Endothelial cell of umbilical vein (primary cell): Measurements from ENCODE around the gene CDC45. TPM values are rescaled to one million over a fixed set of nuclear protein-coding genes. Genes with fewer than 3 reads are reported as not detected.

Experiments
- BruUV-seq: library from RNA; stranded (reverse); fragments of 400-500 nt; replicated peaks from 2 replicates; lab custom pipeline; 2021; lab: Mats Ljungman, UMichigan
- CTCF ChIA-PET: fragments of 300-600, 350-600 bp; sonication (Branson Sonifier 250); formaldehyde crosslinking; loops from one replicate; lab custom pipeline; 2021; ENCODE audit warnings: antibody characterized with exemption, inconsistent platforms; lab: Charles Lee
- POLR2A ChIA-PET: fragments of 300-600, 350-600 bp; sonication (Branson Sonifier 250); formaldehyde crosslinking; loops from one replicate; lab custom pipeline; 2021; ENCODE audit warnings: antibody characterized with exemption, inconsistent platforms; lab: Charles Lee
- DNase-seq: peaks from one replicate; pipeline ENCODE4 v3.0.0-alpha.2; 2011; ENCODE audit warnings: low read depth, low spot score
- FAIRE-seq: peaks from 2 replicates; lab custom pipeline; 2011; peaks lifted over from hg19 to GRCh38; lab: Jason Lieb, UNC
- H2AFZ ChIP-seq: 2 replicates; pipeline ENCODE4 v1.6.0; 2012; ENCODE audit warnings: low read depth, low read length, control low read depth, inconsistent platforms
- H3K27ac ChIP-seq: 2 replicates; pipeline ENCODE4 v1.5.1; 2011; ENCODE audit warnings: low read depth, mild to moderate bottlenecking, control low read depth, low read length, moderate library complexity; ENCODE audit not compliant: insufficient read depth
- H3K27me3 ChIP-seq, 2 experiments: 2 replicates each; pipeline versions ENCODE4 v1.6.0 to v1.6.1; 2011; ENCODE audit warnings: low read length in 2 of 2, mixed read lengths in 1 of 2; ENCODE audit not compliant: control insufficient read depth in 2 of 2, insufficient read depth in 2 of 2
- H3K36me3 ChIP-seq, 2 experiments: 2 replicates in 1 of 2; 3 replicates in 1 of 2; pipeline ENCODE4 v1.5.1; 2011; ENCODE audit warnings: low read length in 2 of 2, mild to moderate bottlenecking in 1 of 2, moderate library complexity in 1 of 2; ENCODE audit not compliant: control insufficient read depth in 2 of 2, insufficient read depth in 2 of 2; ENCODE audit errors: extremely low read depth in 1 of 2
- H3K4me1 ChIP-seq: 3 replicates; pipeline ENCODE4 v1.5.1; 2011; ENCODE audit warnings: mild to moderate bottlenecking, low read length; ENCODE audit not compliant: control insufficient read depth, insufficient read depth; ENCODE audit errors: extremely low read depth
- H3K4me2 ChIP-seq: 2 replicates; pipeline ENCODE4 v1.6.1; 2011; ENCODE audit warnings: low read length, control low read depth, mixed read lengths; ENCODE audit not compliant: insufficient read depth
- H3K4me3 ChIP-seq, 3 experiments: fragments of 200-600 bp in 1 of 3; sonication (generic), shearing (Covaris generic) in 1 of 3; replicated peaks in 1 of 3; 2 replicates each; pipeline ENCODE4 v1.5.1; 2011 to 2016; ENCODE audit warnings: control low read depth in 3 of 3, low read length in 3 of 3, mild to moderate bottlenecking in 2 of 3, inconsistent platforms in 1 of 3, low read depth in 1 of 3, moderate library complexity in 1 of 3; ENCODE audit not compliant: insufficient read depth in 1 of 3
- H3K79me2 ChIP-seq: 2 replicates; pipeline ENCODE4 v1.6.0; 2012; ENCODE audit warnings: low read length, inconsistent platforms; ENCODE audit not compliant: control insufficient read depth, insufficient read depth
- H3K9ac ChIP-seq: replicated peaks from 2 replicates; pipeline ENCODE3; 2011; ENCODE audit warnings: low read length, control low read depth; ENCODE audit not compliant: insufficient read depth; ENCODE audit errors: extremely low read depth
- H3K9me1 ChIP-seq: replicated peaks from 3 replicates; pipeline ENCODE4 v1.6.0; 2011; ENCODE audit warnings: mild to moderate bottlenecking, low read length; ENCODE audit not compliant: control insufficient read depth, insufficient read depth; ENCODE audit errors: extremely low read depth
- H3K9me3 ChIP-seq: replicated peaks from 2 replicates; pipeline ENCODE4 v1.5.1; 2012; ENCODE audit warnings: low read length, inconsistent platforms; ENCODE audit not compliant: control insufficient read depth, insufficient read depth
- H4K20me1 ChIP-seq: replicated peaks from 2 replicates; pipeline ENCODE3; 2011; ENCODE audit warnings: mild to moderate bottlenecking, low read length; ENCODE audit not compliant: control insufficient read depth, insufficient read depth; ENCODE audit errors: extremely low read depth
- EZH2 ChIP-seq: IDR thresholded peaks from 2 replicates; pipeline ENCODE4 v1.6.1; 2012; ENCODE audit warnings: borderline replicate concordance, low read depth, mild to moderate bottlenecking, moderate library complexity, low read length, inconsistent platforms; ENCODE audit not compliant: severe bottlenecking
- FOS ChIP-seq: IDR thresholded peaks from 2 replicates; pipeline ENCODE4 v1.6.1; 2011; ENCODE audit warnings: mild to moderate bottlenecking, low read length, moderate library complexity, borderline replicate concordance; ENCODE audit not compliant: insufficient read depth
- GATA2 ChIP-seq: IDR thresholded peaks from 2 replicates; pipeline ENCODE4 v1.7.0; 2011; ENCODE audit warnings: low read depth, mild to moderate bottlenecking, moderate library complexity, mixed read lengths, low read length; ENCODE audit not compliant: insufficient read length, insufficient read depth
- JUN ChIP-seq: IDR thresholded peaks from 2 replicates; pipeline ENCODE4 v1.6.1; 2011; ENCODE audit warnings: borderline replicate concordance, low read depth; ENCODE audit not compliant: insufficient read length, insufficient read depth
- MYC ChIP-seq: IDR thresholded peaks from one replicate; pipeline ENCODE4 v1.6.1; 2011; ENCODE audit warnings: mild to moderate bottlenecking, low read depth, low read length
- POLR2A ChIP-seq: IDR thresholded peaks from 2 replicates; pipeline ENCODE4 v1.6.1; 2012; ENCODE audit warnings: low read depth, mild to moderate bottlenecking, control low read depth, low read length
- POLR2AphosphoS5 ChIP-seq: IDR thresholded peaks from 2 replicates; pipeline ENCODE4 v1.6.1; 2012; ENCODE audit warnings: low read depth, mild to moderate bottlenecking, control low read depth, low read length, moderate library complexity; ENCODE audit not compliant: insufficient read depth
- dilution Hi-C: fragments of 300-500 bp; cut with MboI; formaldehyde crosslinking; loops from one replicate; pipeline ENCODE4 v1.15.0; 2019; ENCODE audit warnings: low sequenced_read_pairs; ENCODE audit not compliant: extremely low pct_ligation_motif_present
- intact Hi-C: fragments of 100-400 bp; cut with micrococcal nuclease; formaldehyde crosslinking; loops from one replicate; pipeline ENCODE4 v1.10.0; 2022
- polyA plus RNA-seq, 4 experiments: library from polyadenylated mRNA; depleted of rRNA in 3 of 4; stranded (reverse) in 3 of 4; unstranded in 1 of 4; fragments of >200 nt; gene quantifications; 2 replicates each; pipeline versions ENCODE4 v1.2.1 to v1.2.3, GENCODE V29; 2011 to 2012; ENCODE audit warnings: missing spikeins in 1 of 4
- total RNA-seq: library from RNA; stranded (reverse); gene quantifications from 2 replicates; pipeline ENCODE4 v1.2.3, GENCODE V29; 2021
- TF ChIP-seq, protein P1 (sequence below), 2 donors: IDR thresholded peaks; 1 replicate in 1 of 2; 2 replicates in 1 of 2; pipeline ENCODE4 v1.5.1; 2011; ENCODE audit warnings: low read length in 2 of 2, mild to moderate bottlenecking in 2 of 2, moderate library complexity in 2 of 2, control low read depth in 1 of 2, inconsistent platforms in 1 of 2, low read depth in 1 of 2; ENCODE audit not compliant: insufficient read depth in 1 of 2; ENCODE audit errors: extremely low read depth in 1 of 2
- TF ChIP-seq, protein P2 (sequence below): IDR thresholded peaks from 2 replicates; pipeline ENCODE4 v1.6.1; 2011; ENCODE audit not compliant: insufficient read depth, insufficient read length

The CDC45 gene
- total and polyA plus RNA-seq, 2 donors (not counting 3 experiments of a cell fraction or from before 2014, with no cell fraction given) = 36.6 to 40.6 TPM

DNA sequence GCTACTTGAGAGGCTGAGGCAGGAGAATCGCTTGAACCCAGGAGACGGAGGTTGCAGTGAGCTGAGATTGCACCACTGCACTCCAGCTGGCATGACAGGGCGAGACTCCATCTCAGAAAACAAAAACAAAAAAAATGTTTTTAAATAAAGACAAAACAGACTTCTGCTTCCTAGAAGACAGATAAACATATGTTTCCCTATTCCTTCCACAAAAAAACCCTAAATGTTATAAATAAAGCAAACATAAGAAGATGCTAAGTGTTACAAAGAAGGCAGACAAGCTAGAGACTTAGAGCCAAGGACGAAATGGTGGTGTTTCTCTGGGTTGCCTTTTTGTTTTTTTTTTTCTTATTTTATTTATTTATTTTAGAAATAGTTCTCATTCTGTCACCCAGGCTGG lies 50.1 kb downstream of the CDC45 start:
- intact Hi-C loops = no loop called here
- BruUV-seq = no TSS peak
- TF ChIP-seq FOS (no peak), POLR2A (no peak), EZH2 (no peak), POLR2AphosphoS5 (no peak), MYC (no peak), GATA2 (no peak), JUN (no peak)
- TF ChIP-seq, protein P1, sequence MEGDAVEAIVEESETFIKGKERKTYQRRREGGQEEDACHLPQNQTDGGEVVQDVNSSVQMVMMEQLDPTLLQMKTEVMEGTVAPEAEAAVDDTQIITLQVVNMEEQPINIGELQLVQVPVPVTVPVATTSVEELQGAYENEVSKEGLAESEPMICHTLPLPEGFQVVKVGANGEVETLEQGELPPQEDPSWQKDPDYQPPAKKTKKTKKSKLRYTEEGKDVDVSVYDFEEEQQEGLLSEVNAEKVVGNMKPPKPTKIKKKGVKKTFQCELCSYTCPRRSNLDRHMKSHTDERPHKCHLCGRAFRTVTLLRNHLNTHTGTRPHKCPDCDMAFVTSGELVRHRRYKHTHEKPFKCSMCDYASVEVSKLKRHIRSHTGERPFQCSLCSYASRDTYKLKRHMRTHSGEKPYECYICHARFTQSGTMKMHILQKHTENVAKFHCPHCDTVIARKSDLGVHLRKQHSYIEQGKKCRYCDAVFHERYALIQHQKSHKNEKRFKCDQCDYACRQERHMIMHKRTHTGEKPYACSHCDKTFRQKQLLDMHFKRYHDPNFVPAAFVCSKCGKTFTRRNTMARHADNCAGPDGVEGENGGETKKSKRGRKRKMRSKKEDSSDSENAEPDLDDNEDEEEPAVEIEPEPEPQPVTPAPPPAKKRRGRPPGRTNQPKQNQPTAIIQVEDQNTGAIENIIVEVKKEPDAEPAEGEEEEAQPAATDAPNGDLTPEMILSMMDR (IDR thresholded peaks at IDR 0.05; ENCODE audit: extremely low read depth in 1 of 2, insufficient read depth in 1 of 2, low read depth in 1 of 2, low read length in 2 of 2) = no peak
- TF ChIP-seq, protein P2, sequence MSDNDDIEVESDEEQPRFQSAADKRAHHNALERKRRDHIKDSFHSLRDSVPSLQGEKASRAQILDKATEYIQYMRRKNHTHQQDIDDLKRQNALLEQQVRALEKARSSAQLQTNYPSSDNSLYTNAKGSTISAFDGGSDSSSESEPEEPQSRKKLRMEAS = no peak
- no peaks in the 10 kb centered on the region for H3K9me1 ChIP-seq
- ChIA-PET POLR2A (no interaction called here), CTCF (interaction anchor here (1.1 to 1.8 kb wide), 4 partner anchors 15 to 100 kb away, joined by 3 to 7 read pairs (median 4); no protein-coding TSS in a partner anchor)
- no peak overlapping the region for H3K9ac ChIP-seq
- DNase-seq = no peak
- H4K20me1 ChIP-seq = no peaks in the 10 kb centered on the region
- H3K4me2 ChIP-seq = no peak overlapping the region
- no peak for FAIRE-seq
- no peaks in the 10 kb centered on the region for H3K36me3 ChIP-seq
- no peak overlapping the region for H2AFZ ChIP-seq
- H3K4me3 ChIP-seq = no peak overlapping the region
- no peaks in the 10 kb centered on the region for H3K27me3 ChIP-seq
- peaks cover 43% of the 10 kb centered on the region for H3K4me1 ChIP-seq
- no peaks in the 10 kb centered on the region for H3K9me3 ChIP-seq
- dilution Hi-C loops = no loop called here
- no peak overlapping the region for H3K27ac ChIP-seq
- H3K79me2 ChIP-seq = no peaks in the 10 kb centered on the region
